ENCODE data around the gene C3AR1.
"Not testable (repeated sequence)": the region's sequence is repeated elsewhere in the genome, so short reads cannot be mapped to it uniquely, and the experiment has no call there.

The C3AR1 gene

GRCh38 chr12:8026291-8026900, 39.8 kb downstream of the C3AR1 start:
- DNase-seq: peak; percentile 92

- DNase-seq: peak; percentile 9
These were observed 47.2 kb downstream of the C3AR1 start for GRCh38 chr12:8018666-8019581.

GRCh38 chr12:8018213-8018612, 47.9 kb downstream of the C3AR1 start:
- not testable (repeated sequence) for DNase-seq

- DNase-seq: no peak
These were observed 51.3 kb downstream of the C3AR1 start for GRCh38 chr12:8014836-8015235.

- no peak for DNase-seq
These were observed 53.4 kb downstream of the C3AR1 start for GRCh38 chr12:8012651-8013309.

GRCh38 chr12:8011331-8011730, 54.8 kb downstream of the C3AR1 start:
- DNase-seq: no peak

Measured in KG1 (cell line).